IPS-15b (cell line): Measurements from ENCODE around the gene ABI3.

Experiments
- H3K27me3 ChIP-seq: one replicate; pipeline ENCODE4 v1.6.1; 2013; ENCODE audit warnings: low read length; ENCODE audit not compliant: control insufficient read depth, insufficient read depth
- H3K36me3 ChIP-seq: one replicate; pipeline ENCODE4 v1.6.1; 2013; ENCODE audit warnings: low read length; ENCODE audit not compliant: control insufficient read depth, insufficient read depth
- H3K4me1 ChIP-seq: one replicate; pipeline ENCODE4 v1.6.1; 2013; ENCODE audit warnings: mild to moderate bottlenecking, low read length; ENCODE audit not compliant: control insufficient read depth, insufficient read depth
- H3K4me3 ChIP-seq: one replicate; pipeline ENCODE4 v1.5.1; 2013; ENCODE audit warnings: low read depth, low read length
- H3K9ac ChIP-seq: one replicate; pipeline ENCODE4 v1.6.1; 2013; ENCODE audit warnings: low read depth, mild to moderate bottlenecking, low read length
- H3K9me3 ChIP-seq: one replicate; pipeline ENCODE4 v1.6.1; 2013; ENCODE audit warnings: mild to moderate bottlenecking, low read length; ENCODE audit not compliant: control insufficient read depth, insufficient read depth

Gene ABI3

GRCh38 chr17:49217651-49218413 lies 7.3 kb downstream of the ABI3 start:
- Histone ChIP-seq H3K4me3 (no peak overlapping the region), H3K9ac (no peak overlapping the region), H3K4me1 (peaks cover 2% of the 10 kb centered on the region), H3K9me3 (no peaks in the 10 kb centered on the region), H3K27me3 (peaks cover 9% of the 10 kb centered on the region), H3K36me3 (no peaks in the 10 kb centered on the region)

GRCh38 chr17:49218941-49219913 lies 8.7 kb downstream of the ABI3 start:
- H3K4me3 ChIP-seq = no peak overlapping the region
- H3K9me3 ChIP-seq = no peaks in the 10 kb centered on the region
- no peaks in the 10 kb centered on the region for H3K36me3 ChIP-seq
- peaks cover 19% of the 10 kb centered on the region for H3K27me3 ChIP-seq
- no peak overlapping the region for H3K9ac ChIP-seq
- H3K4me1 ChIP-seq = peaks cover 2% of the 10 kb centered on the region

GRCh38 chr17:49219987-49220386 lies 9.5 kb downstream of the ABI3 start:
- H3K9ac ChIP-seq = no peak overlapping the region
- no peak overlapping the region for H3K4me3 ChIP-seq
- no peaks in the 10 kb centered on the region for H3K36me3 ChIP-seq
- H3K9me3 ChIP-seq = no peaks in the 10 kb centered on the region
- H3K4me1 ChIP-seq = peaks cover 2% of the 10 kb centered on the region
- peaks cover 26% of the 10 kb centered on the region for H3K27me3 ChIP-seq

GRCh38 chr17:49223168-49223516 lies 12.6 kb downstream of the ABI3 start:
- Histone ChIP-seq H3K27me3 (peaks cover 56% of the 10 kb centered on the region), H3K9me3 (no peaks in the 10 kb centered on the region), H3K9ac (no peak overlapping the region), H3K36me3 (no peaks in the 10 kb centered on the region), H3K4me1 (peaks cover 4% of the 10 kb centered on the region), H3K4me3 (peak overlapping the region; percentile 49)

DNA sequence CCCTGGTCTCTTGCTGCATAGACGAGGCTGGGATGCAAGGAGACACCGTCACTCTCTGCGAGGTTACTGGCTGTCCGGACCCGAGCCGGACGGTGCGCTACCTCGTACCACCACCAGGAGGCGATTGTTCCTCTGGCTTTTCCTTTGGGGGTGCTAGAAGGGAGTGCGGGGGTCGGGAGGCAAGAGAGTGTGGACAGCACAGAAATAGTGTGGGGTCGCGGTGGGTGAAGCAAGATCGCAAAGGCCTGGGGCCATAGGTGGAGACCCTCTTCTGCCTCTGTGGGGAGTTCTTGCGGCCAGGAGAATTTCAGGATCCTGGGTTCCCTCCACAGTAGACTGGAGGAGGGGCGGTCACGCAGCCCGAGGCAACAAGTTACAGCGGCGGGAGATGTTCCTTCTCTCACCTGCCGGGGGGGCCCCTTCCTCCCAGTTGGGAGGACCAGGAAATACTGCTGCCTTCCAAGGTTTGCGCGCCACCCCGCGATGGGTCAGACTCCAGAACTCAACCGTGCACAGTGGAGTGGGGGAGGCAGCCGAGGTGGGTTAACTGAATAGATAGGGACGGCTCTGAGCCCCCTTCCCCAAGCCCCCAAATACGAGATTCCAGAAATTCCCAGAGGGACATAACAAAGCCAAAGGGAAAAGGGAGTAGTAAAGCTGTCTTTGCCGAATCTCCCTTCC lies 13.2 kb downstream of the ABI3 start:
- Histone ChIP-seq H3K4me1 (peaks cover 4% of the 10 kb centered on the region), H3K9me3 (no peaks in the 10 kb centered on the region), H3K27me3 (peaks cover 58% of the 10 kb centered on the region), H3K36me3 (no peaks in the 10 kb centered on the region), H3K9ac (peak overlapping the region; percentile 5), H3K4me3 (peak overlapping the region; percentile 49)

DNA sequence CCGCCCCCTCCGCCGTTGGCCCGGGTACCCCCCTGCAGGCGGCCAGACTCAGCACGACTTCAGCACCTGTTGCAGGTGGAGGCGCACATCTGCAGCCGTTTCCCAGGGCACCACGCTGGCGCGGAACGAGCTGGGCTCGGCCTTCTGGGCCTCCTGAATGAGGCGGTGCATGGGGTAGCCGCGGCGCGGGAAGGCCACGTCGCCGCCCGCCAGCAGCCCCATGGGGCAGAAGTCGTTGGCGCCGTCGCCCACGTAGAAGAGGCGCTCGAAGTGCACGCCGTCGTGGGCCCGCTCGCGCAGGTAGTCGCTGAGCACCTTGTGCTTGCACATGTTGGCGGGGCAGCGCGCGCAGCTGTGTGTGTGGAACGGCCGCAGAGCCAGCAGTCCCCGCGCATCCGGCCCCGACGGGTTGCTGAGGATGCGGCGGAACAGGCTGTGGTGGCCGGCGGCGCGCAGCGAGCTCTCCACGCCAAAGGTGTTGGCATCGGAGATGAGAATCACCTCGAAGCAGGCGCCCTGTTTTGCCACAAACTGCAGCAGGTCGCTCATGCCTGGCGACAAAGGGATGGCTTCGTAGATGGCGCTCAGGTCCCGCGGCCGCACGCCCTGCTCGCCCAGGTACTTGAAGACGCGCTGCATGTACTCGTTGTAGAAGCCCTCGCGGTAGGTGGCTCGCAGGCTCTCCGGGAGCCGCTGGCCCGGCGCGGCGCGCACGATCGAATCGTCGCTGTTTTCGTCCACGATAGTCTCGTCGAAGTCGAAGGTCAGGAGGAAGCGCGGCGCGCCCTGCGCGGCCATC lies 13.9 kb downstream of the ABI3 start:
- Histone ChIP-seq H3K4me3 (peak overlapping the region; percentile 49), H3K27me3 (peaks cover 65% of the 10 kb centered on the region), H3K4me1 (peaks cover 4% of the 10 kb centered on the region), H3K9me3 (no peaks in the 10 kb centered on the region), H3K9ac (no peak overlapping the region), H3K36me3 (no peaks in the 10 kb centered on the region)

DNA sequence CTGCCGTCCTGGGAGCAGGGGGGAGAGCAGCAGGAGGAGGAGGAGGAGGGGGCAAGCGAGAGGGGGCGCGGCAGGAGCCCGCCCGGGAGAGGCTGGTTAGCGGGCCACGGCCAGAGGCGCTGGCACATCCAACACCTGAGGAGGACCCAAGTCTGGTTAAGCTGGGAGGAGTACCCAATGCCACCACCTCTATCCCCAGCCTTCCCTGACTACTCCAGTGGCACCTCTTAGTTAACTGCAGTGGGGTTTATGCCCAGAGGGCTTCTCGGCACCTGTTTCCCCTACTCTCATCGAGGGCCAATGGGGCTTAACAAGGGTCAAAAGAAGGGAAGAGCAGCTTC lies 14.5 kb downstream of the ABI3 start:
- peaks cover 71% of the 10 kb centered on the region for H3K27me3 ChIP-seq
- H3K36me3 ChIP-seq = no peaks in the 10 kb centered on the region
- no peaks in the 10 kb centered on the region for H3K9me3 ChIP-seq
- H3K4me1 ChIP-seq = peaks cover 4% of the 10 kb centered on the region
- H3K9ac ChIP-seq = no peak overlapping the region
- H3K4me3 ChIP-seq = peak overlapping the region; percentile 49

DNA sequence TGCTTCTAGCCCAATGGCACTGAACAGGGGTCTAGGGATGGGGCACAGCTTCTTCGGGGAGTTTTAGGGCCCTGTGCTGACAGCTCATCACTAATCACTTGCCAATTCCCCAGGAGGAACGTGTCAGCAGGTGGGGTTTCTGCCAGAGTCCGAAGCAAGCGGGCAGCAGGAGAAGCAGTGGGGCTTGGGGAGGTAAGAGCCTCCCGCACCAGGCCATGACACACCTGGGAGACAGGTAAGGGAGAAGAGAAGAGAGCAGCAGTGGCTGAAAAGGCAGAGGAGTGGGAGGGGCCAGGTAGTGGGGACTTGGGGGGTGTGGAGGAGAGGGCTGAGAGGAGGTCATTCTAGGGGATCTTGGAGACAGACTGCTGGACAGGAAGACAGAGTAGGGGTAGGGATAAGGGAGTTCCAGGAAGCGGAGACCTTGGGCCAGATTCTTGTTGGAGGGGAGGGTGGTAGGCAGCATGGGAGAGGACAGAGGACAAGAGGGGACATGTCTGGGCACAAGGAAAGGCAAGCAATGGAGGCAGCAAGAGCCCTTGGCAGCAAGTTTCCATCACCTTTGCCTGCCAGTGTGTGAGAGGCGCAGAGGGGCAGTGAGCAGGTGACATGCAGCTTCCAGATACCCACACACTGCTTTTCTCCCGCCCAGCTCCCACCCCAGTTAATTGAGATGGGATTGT lies 15.2 kb downstream of the ABI3 start:
- Histone ChIP-seq H3K4me1 (peaks cover 4% of the 10 kb centered on the region), H3K27me3 (peaks cover 76% of the 10 kb centered on the region), H3K9me3 (no peaks in the 10 kb centered on the region), H3K4me3 (no peak overlapping the region), H3K9ac (no peak overlapping the region), H3K36me3 (no peaks in the 10 kb centered on the region)

- Histone ChIP-seq H3K27me3 (peaks cover 85% of the 10 kb centered on the region), H3K9ac (no peak overlapping the region), H3K9me3 (no peaks in the 10 kb centered on the region), H3K4me3 (no peak overlapping the region), H3K36me3 (no peaks in the 10 kb centered on the region), H3K4me1 (peaks cover 4% of the 10 kb centered on the region)
These were observed 16.4 kb downstream of the ABI3 start for GRCh38 chr17:49226771-49227435.

DNA sequence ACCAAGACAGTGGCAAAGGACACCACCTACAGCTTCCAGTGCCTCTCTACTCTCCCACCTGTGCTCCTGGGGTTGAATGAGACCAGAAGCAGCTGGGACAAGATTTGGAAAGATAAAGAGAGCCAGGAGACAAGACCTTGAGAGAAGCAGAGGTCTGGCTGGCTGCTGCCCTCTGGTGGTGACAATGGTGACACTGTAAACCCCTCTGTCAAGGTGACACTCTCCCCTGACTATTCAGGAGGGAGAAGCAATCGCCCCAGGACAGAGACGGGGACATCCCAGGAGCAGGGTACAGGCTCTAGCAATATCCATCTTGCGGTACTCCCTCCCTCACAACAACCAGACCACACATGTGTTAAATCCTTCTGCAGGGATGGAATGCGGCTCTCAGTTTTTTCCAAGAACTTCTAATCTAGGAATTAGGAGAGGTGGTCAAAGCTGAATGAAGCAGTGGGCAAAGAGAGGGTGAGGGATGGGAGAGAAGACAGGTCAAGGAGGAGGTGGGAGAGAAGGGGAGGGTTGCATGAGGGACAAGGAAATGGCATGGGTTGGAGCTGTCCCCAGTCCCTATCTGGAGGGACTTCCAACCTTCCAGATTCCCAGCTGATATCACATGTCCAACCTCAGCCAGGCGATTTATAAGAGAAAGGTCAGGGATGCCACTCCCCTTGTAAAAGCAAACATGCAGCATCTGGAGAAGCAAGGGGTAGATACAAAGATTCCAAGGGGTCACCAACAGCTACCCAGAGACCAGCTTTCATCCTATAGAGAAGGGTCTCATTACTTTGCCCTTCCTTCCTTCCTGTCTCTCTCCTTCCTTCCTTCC lies 17.1 kb downstream of the ABI3 start:
- H3K27me3 ChIP-seq = peaks cover 84% of the 10 kb centered on the region
- no peak overlapping the region for H3K9ac ChIP-seq
- no peaks in the 10 kb centered on the region for H3K36me3 ChIP-seq
- H3K4me1 ChIP-seq = peaks cover 4% of the 10 kb centered on the region
- H3K9me3 ChIP-seq = no peaks in the 10 kb centered on the region
- H3K4me3 ChIP-seq = no peak overlapping the region
